K562 (cell line): Measurements from ENCODE around the gene AKR1A1. TPM values are rescaled to one million over a fixed set of nuclear protein-coding genes. Genes with fewer than 3 reads are reported as not detected.

Experiments
- BHLHE40 ChIP-seq: IDR thresholded peaks from 2 replicates; pipeline ENCODE4 v1.6.1; 2011; ENCODE audit warnings: low read length, improper control_type of control experiment
- COPS2 ChIP-seq: fragments of 450-650 bp; conservative IDR thresholded peaks from 2 replicates; pipeline ENCODE4 v1.6.1; 2016; ENCODE audit warnings: mild to moderate bottlenecking, moderate library complexity
- CSDE1 ChIP-seq, 2 experiments: fragments of 450-650 bp; IDR thresholded peaks; 2 replicates each; pipeline ENCODE4 v1.6.1; 2016; ENCODE audit warnings: mild to moderate bottlenecking in 1 of 2
- CTCF ChIP-seq, 3 experiments: IDR thresholded peaks in 2 of 3; conservative IDR thresholded peaks in 1 of 3; 2 replicates each; pipeline ENCODE4 v1.5.1; 2011 to 2012; ENCODE audit warnings: low read length in 3 of 3, mild to moderate bottlenecking in 3 of 3, control low read depth in 2 of 3, improper control_type of control experiment in 1 of 3, inconsistent platforms in 1 of 3, low read depth in 1 of 3, mixed read lengths in 1 of 3, moderate library complexity in 1 of 3; ENCODE audit not compliant: insufficient read depth in 2 of 3
- HDAC2 ChIP-seq: fragments of 450-650 bp; IDR thresholded peaks from 2 replicates; pipeline ENCODE4 v1.6.1; 2016; ENCODE audit warnings: mild to moderate bottlenecking
- HDAC8 ChIP-seq: fragments of 450-650 bp; IDR thresholded peaks from 2 replicates; pipeline ENCODE4 v1.6.1; 2016; ENCODE audit warnings: mild to moderate bottlenecking, missing genetic modification characterization, moderate library complexity, missing compliant biosample characterization
- KAT2B ChIP-seq: IDR thresholded peaks from one replicate; pipeline ENCODE4 v1.6.1; 2012; ENCODE audit warnings: low read depth, mild to moderate bottlenecking, control low read depth, inconsistent platforms, low read length, moderate library complexity
- MYBL2 ChIP-seq, 2 experiments: fragments of 450-650 bp in 1 of 2; sonication (generic) in 1 of 2; formaldehyde crosslinking in 1 of 2; IDR thresholded peaks; 2 replicates each; pipeline versions ENCODE4 v1.6.1 to v1.8.1; 2017 to 2022; ENCODE audit warnings: borderline replicate concordance in 1 of 2, inconsistent platforms in 1 of 2, low read depth in 1 of 2, mild to moderate bottlenecking in 1 of 2, missing genetic modification reagents in 1 of 2, moderate library complexity in 1 of 2
- MYNN ChIP-seq, 2 experiments: sonication (generic); formaldehyde crosslinking in 1 of 2; IDR thresholded peaks; 2 replicates each; pipeline versions ENCODE4 v1.5.0 to v1.6.1; 2016 to 2020; ENCODE audit warnings: antibody characterized with exemption in 1 of 2, missing genetic modification reagents in 1 of 2
- NONO ChIP-seq, 2 experiments: fragments of 200-400 bp in 1 of 2; fragments of 450-650 bp in 1 of 2; formaldehyde crosslinking in 1 of 2; IDR thresholded peaks; 2 replicates each; pipeline ENCODE4 v1.6.1; 2017; ENCODE audit warnings: low read depth in 2 of 2, mild to moderate bottlenecking in 2 of 2, moderate library complexity in 2 of 2, low read length in 1 of 2
- POLR3G ChIP-seq: IDR thresholded peaks from 2 replicates; pipeline ENCODE4 v1.6.1; 2011; ENCODE audit not compliant: insufficient read length, insufficient replicate concordance; ENCODE audit errors: extremely low read depth
- REST ChIP-seq, 2 experiments: fragments of 450-650 bp; formaldehyde crosslinking in 1 of 2; IDR thresholded peaks; 2 replicates each; pipeline versions ENCODE4 v1.4.0 to v1.6.1; 2014 to 2020; ENCODE audit warnings: mild to moderate bottlenecking in 2 of 2, borderline replicate concordance in 1 of 2, low read depth in 1 of 2
- RFX1 ChIP-seq: fragments of 450-650 bp; IDR thresholded peaks from 2 replicates; pipeline ENCODE4 v1.6.1; 2016; ENCODE audit warnings: mild to moderate bottlenecking, moderate library complexity
- TAF15 ChIP-seq: fragments of 200-400 bp; formaldehyde crosslinking; IDR thresholded peaks from 2 replicates; pipeline ENCODE4 v1.6.1; 2017; ENCODE audit warnings: mild to moderate bottlenecking, low read depth, low read length, moderate library complexity
- TAF9B ChIP-seq: fragments of 450-650 bp; IDR thresholded peaks from 2 replicates; pipeline ENCODE4 v1.6.1; 2018; ENCODE audit warnings: mild to moderate bottlenecking; ENCODE audit not compliant: partially characterized antibody
- TEAD1 ChIP-seq, 2 experiments: fragments of 450-650 bp in 1 of 2; sonication (generic) in 1 of 2; formaldehyde crosslinking; IDR thresholded peaks; 2 replicates each; pipeline versions ENCODE4 v1.4.0 to v1.8.0; 2020 to 2022; ENCODE audit warnings: mild to moderate bottlenecking in 2 of 2, missing genetic modification reagents in 1 of 2
- XRCC5 ChIP-seq: fragments of 200-400 bp; formaldehyde crosslinking; IDR thresholded peaks from 2 replicates; pipeline ENCODE4 v1.6.1; 2017; ENCODE audit warnings: low read depth, mild to moderate bottlenecking, low read length
- ZNF24 ChIP-seq: fragments of 450-650 bp; IDR thresholded peaks from 2 replicates; pipeline ENCODE4 v1.6.1; 2016
- ZNF263 ChIP-seq: sonication (generic); formaldehyde crosslinking; IDR thresholded peaks from 2 replicates; pipeline ENCODE4 v1.8.0; 2022; ENCODE audit warnings: mild to moderate bottlenecking, missing genetic modification reagents, borderline replicate concordance
- polyA plus RNA-seq, 8 experiments: library from polyadenylated mRNA; depleted of rRNA in 4 of 8; stranded (reverse) in 5 of 8; unstranded in 3 of 8; fragments of >200 nt; fragmentation: Nextera tagmentation in 2 of 8; fragmentation: Illumina TruSeq in 1 of 8; extraction: Ambion mirVana in 2 of 8; extraction: Trizol in 1 of 8; gene quantifications; 2 replicates each; pipeline versions ENCODE4 v1.2.1 to v1.2.3, GENCODE V29; 2011 to 2014; ENCODE audit warnings: inconsistent platforms in 1 of 8, missing spikeins in 1 of 8
- total RNA-seq, 7 experiments: library from RNA; depleted of rRNA in 6 of 7; stranded (reverse); fragments of >200 nt in 6 of 7; fragmentation: Illumina TruSeq in 2 of 7; extraction: Trizol in 2 of 7; gene quantifications; 2 replicates each; pipeline versions ENCODE4 v1.2.1 to v1.2.3, GENCODE V29; 2011 to 2021; ENCODE audit warnings: low replicate concordance in 1 of 7

AKR1A1 gene
- total and polyA plus RNA-seq, 9 of the 15 experiments (the other 6 are each of a cell fraction or from before 2014, with no cell fraction given): 68.6 to 211 (median 132) TPM

GRCh38 chr1:45512641-45513054, 38.0 kb upstream of the AKR1A1 start (continued):
- TF ChIP-seq KAT2B (no peak), COPS2 (no peak), REST (IDR thresholded peaks at IDR 0.05; ENCODE audit: borderline replicate concordance) (peak; percentile 87), REST (CRISPR knock-in tag; IDR thresholded peaks at IDR 0.05; ENCODE audit: low read depth) (no peak), MYNN (IDR thresholded peaks at IDR 0.05) (peak; percentile 71; the same call in 1 of the 2 replicates), MYNN (CRISPR knock-in tag; IDR thresholded peaks at IDR 0.05) (no peak), CTCF (IDR thresholded peaks at IDR 0.05 in 2 of 3, conservative IDR thresholded peaks at IDR 0.05 in 1 of 3; ENCODE audit: insufficient read depth in 2 of 3, low read depth in 1 of 3, low read length in 3 of 3) (peak; percentile 84 to 89 (median 86)), TEAD1 (CRISPR knock-in tag; IDR thresholded peaks at IDR 0.05) (peak in 1 of 2 experiments; percentile 17; a peak in 1 of 4 replicates), ZNF24 (no peak), HDAC8 (tag) (no peak), MYBL2 (IDR thresholded peaks at IDR 0.05; ENCODE audit: low read depth) (no peak), MYBL2 (CRISPR knock-in tag; IDR thresholded peaks at IDR 0.05; ENCODE audit: borderline replicate concordance) (no peak), NONO (IDR thresholded peaks at IDR 0.05; ENCODE audit: low read depth in 2 of 2, low read length in 1 of 2) (no peak), TAF15 (no peak), POLR3G (no peak), BHLHE40 (0 out of 2 replicates have a peak, but pooled peaks have one; percentile 29), XRCC5 (0 out of 2 replicates have a peak, but pooled peaks have one; percentile 68), RFX1 (no peak), ZNF263 (CRISPR knock-in tag) (no peak), TAF9B (no peak), CSDE1 (IDR thresholded peaks at IDR 0.05) (no peak), HDAC2 (0 out of 2 replicates have a peak, but pooled peaks have one; percentile 42)
